Hepatocyte (in vitro differentiated cells): Measurements from ENCODE around the gene GRM4.

ENCODE experiments used
- EZH2 ChIP-seq: fragments of 200-600 bp; sonication (generic); IDR thresholded peaks from 2 replicates; pipeline ENCODE4 v1.6.1; 2016; ENCODE audit warnings: antibody characterized with exemption, mild to moderate bottlenecking, borderline replicate concordance
- TF ChIP-seq, protein P1 (sequence below): fragments of 200-600 bp; sonication (generic); IDR thresholded peaks from 2 replicates; pipeline ENCODE4 v1.5.1; 2016; ENCODE audit warnings: antibody characterized with exemption, mild to moderate bottlenecking; ENCODE audit not compliant: poor library complexity

- TF ChIP-seq, protein P1, sequence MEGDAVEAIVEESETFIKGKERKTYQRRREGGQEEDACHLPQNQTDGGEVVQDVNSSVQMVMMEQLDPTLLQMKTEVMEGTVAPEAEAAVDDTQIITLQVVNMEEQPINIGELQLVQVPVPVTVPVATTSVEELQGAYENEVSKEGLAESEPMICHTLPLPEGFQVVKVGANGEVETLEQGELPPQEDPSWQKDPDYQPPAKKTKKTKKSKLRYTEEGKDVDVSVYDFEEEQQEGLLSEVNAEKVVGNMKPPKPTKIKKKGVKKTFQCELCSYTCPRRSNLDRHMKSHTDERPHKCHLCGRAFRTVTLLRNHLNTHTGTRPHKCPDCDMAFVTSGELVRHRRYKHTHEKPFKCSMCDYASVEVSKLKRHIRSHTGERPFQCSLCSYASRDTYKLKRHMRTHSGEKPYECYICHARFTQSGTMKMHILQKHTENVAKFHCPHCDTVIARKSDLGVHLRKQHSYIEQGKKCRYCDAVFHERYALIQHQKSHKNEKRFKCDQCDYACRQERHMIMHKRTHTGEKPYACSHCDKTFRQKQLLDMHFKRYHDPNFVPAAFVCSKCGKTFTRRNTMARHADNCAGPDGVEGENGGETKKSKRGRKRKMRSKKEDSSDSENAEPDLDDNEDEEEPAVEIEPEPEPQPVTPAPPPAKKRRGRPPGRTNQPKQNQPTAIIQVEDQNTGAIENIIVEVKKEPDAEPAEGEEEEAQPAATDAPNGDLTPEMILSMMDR: no peak
- no peak for TF ChIP-seq EZH2
These were observed 86.7 kb downstream of the GRM4 start for GRCh38 chr6:34059136-34059731.
